Fibroblast of lung (primary cell): Measurements from ENCODE around the gene EXOC6B.

Source experiments
- CTCF ChIP-seq, 2 donors: IDR thresholded peaks in 1 of 2; conservative IDR thresholded peaks in 1 of 2; 1 replicate in 1 of 2; 2 replicates in 1 of 2; pipeline ENCODE4 v1.5.1; 2011 to 2012; ENCODE audit warnings: low read length in 2 of 2, control low read depth in 1 of 2, inconsistent platforms in 1 of 2, low read depth in 1 of 2, mild to moderate bottlenecking in 1 of 2
- EZH2 ChIP-seq: IDR thresholded peaks from 2 replicates; pipeline ENCODE4 v1.5.1; 2012; ENCODE audit warnings: low read length, control low read depth, mild to moderate bottlenecking; ENCODE audit errors: missing control alignments

GRCh38 chr2:72694715-72695496, 130.9 kb downstream of the EXOC6B start:
- TF ChIP-seq CTCF (conservative IDR thresholded peaks at IDR 0.05 in 1 of 2, IDR thresholded peaks at IDR 0.05 in 1 of 2; ENCODE audit: low read depth in 1 of 2, low read length in 2 of 2), result no peak
- no peak for TF ChIP-seq EZH2
